Gastrocnemius medialis (tissue), 4 donors: ENCODE results near the gene MAP1LC3B2. TPM values are rescaled to one million over a fixed set of nuclear protein-coding genes. Genes with fewer than 3 reads are reported as not detected.

Source experiments
- ATAC-seq, 2 donors: fragments of 150-250 bp; one replicate each; pipeline ENCODE4 v1.9.1; 2016
- DNase-seq, 2 donors: peaks; one replicate each; pipeline ENCODE4 v3.0.0-alpha.2; 2019
- H3K27ac ChIP-seq, 4 donors: fragments of 200-600 bp; sonication (generic); 1 replicate in 1 of 4; 2 replicates in 3 of 4; pipeline ENCODE4 v1.5.1; 2016 to 2018; ENCODE audit warnings: mild to moderate bottlenecking in 2 of 4, moderate library complexity in 1 of 4
- H3K27me3 ChIP-seq, 3 donors: fragments of 200-600 bp; sonication (generic) in 2 of 3; 1 replicate in 1 of 3; 2 replicates in 2 of 3; pipeline versions ENCODE4 v1.5.1 to v1.6.0; 2016 to 2019; ENCODE audit warnings: mild to moderate bottlenecking in 1 of 3, moderate library complexity in 1 of 3
- H3K36me3 ChIP-seq, 2 donors: fragments of 200-600 bp; sonication (generic) in 1 of 2; one replicate each; pipeline ENCODE4 v1.5.1; 2017 to 2018
- H3K4me1 ChIP-seq, 2 donors: fragments of 200-600 bp; sonication (generic) in 1 of 2; one replicate each; pipeline ENCODE4 v1.5.1; 2016 to 2017; ENCODE audit warnings: mild to moderate bottlenecking in 2 of 2
- H3K4me3 ChIP-seq, 4 donors: fragments of 200-600 bp; sonication (generic) in 3 of 4; 1 replicate in 1 of 4; 2 replicates in 3 of 4; pipeline ENCODE4 v1.5.1; 2016 to 2019; ENCODE audit warnings: mild to moderate bottlenecking in 2 of 4
- H3K9me3 ChIP-seq, 3 donors: fragments of 200-600 bp; sonication (generic) in 2 of 3; 1 replicate in 1 of 3; 2 replicates in 2 of 3; pipeline ENCODE4 v1.5.1; 2016 to 2019
- POLR2A ChIP-seq, 2 donors: fragments of 450-650 bp; IDR thresholded peaks; one replicate each; pipeline ENCODE4 v1.6.1; 2017; ENCODE audit warnings: antibody characterized with exemption in 2 of 2, mild to moderate bottlenecking in 2 of 2, moderate library complexity in 2 of 2
- in situ Hi-C, 4 donors: fragments of 200-750 bp; cut with MboI; loops; one replicate each; pipeline versions ENCODE4 v1.15.0 to v1.8.0; 2017; ENCODE audit warnings: low sequenced_read_pairs in 4 of 4
- intact Hi-C: fragments of 100-400 bp; cut with DNase I; formaldehyde crosslinking; loops from one replicate; pipeline ENCODE4 v1.15.1; 2023; ENCODE audit warnings: low total_unique reads
- total RNA-seq, 4 donors: library from RNA; depleted of rRNA; stranded (reverse); fragments of >200 nt; gene quantifications; one replicate each; pipeline versions ENCODE4 v1.1.0 to v1.2.3, GENCODE V29; 2016
- TF ChIP-seq, protein P1 (sequence below), 5 experiments: fragments of 450-650 bp in 3 of 5; fragments of 200-600 bp in 2 of 5; sonication (generic) in 2 of 5; IDR thresholded peaks in 4 of 5; conservative IDR thresholded peaks in 1 of 5; 1 replicate in 4 of 5; 2 replicates in 1 of 5; pipeline ENCODE4 v1.5.1; 2016 to 2019; ENCODE audit warnings: antibody characterized with exemption in 5 of 5, mild to moderate bottlenecking in 3 of 5, moderate library complexity in 3 of 5

The MAP1LC3B2 gene
- total RNA-seq, 4 donors from 2014 or later: 0.68 to 2.5 (median 1.4) TPM

DNA sequence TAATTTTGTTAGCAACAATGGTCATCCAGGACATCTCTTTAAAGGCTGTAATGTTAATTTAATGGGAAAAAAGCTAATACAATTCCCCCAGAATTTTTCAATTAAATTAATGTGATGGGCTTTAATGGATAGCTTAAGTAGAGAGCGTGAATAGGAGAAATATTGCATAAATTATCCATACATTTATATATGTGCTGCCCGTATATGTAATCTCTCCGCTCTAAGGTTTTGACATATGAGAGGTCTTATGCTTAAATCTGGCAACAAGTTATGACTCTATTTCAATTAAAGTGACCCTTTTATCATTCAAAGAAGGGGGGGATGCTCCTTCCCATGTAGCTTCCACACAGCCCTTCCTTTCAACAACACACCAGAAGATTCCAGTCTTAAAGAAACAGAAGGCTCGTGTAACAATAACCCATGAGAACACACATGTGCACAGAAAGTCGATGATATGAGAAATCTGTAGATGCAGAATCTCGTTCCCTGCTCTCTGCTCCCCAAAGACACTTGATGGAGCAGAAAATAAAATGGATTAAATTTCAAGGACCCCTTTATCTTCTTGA, 24.0 kb downstream of the MAP1LC3B2 start:
- Histone ChIP-seq H3K9me3 (no peaks in the 10 kb centered on the region), H3K27me3 (no peaks in the 10 kb centered on the region), H3K36me3 (no peaks in the 10 kb centered on the region), H3K4me1 (no peaks in the 10 kb centered on the region), H3K4me3 (no peak overlapping the region), H3K27ac (no peak overlapping the region)
- in situ Hi-C loops (no loop called here), intact Hi-C loops (no loop called here)
- no peak for TF ChIP-seq POLR2A (IDR thresholded peaks at IDR 0.05)
- TF ChIP-seq, protein P1, sequence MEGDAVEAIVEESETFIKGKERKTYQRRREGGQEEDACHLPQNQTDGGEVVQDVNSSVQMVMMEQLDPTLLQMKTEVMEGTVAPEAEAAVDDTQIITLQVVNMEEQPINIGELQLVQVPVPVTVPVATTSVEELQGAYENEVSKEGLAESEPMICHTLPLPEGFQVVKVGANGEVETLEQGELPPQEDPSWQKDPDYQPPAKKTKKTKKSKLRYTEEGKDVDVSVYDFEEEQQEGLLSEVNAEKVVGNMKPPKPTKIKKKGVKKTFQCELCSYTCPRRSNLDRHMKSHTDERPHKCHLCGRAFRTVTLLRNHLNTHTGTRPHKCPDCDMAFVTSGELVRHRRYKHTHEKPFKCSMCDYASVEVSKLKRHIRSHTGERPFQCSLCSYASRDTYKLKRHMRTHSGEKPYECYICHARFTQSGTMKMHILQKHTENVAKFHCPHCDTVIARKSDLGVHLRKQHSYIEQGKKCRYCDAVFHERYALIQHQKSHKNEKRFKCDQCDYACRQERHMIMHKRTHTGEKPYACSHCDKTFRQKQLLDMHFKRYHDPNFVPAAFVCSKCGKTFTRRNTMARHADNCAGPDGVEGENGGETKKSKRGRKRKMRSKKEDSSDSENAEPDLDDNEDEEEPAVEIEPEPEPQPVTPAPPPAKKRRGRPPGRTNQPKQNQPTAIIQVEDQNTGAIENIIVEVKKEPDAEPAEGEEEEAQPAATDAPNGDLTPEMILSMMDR (IDR thresholded peaks at IDR 0.05 in 4 of 5, conservative IDR thresholded peaks at IDR 0.05 in 1 of 5): no peak
- DNase-seq (no peak), ATAC-seq (no peak)

DNA sequence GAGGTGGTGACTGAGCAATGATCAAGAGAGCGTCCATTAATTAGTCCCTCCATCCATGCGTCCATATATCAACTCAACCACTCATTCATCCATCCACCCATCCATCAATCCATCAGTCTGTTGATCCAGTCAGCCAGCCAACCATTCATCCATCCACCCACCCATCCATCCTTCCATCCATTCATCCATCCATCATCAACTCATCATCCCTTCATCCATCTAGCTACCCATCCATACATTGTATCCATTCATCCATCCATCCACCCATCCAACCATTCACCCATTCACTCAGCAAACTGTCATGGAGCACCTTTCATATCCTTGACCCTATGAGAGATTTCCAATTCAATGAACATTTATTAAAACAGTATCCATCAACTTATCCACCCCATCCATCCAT, 28.1 kb downstream of the MAP1LC3B2 start:
- H3K36me3 ChIP-seq: no peaks in the 10 kb centered on the region
- no peaks in the 10 kb centered on the region for H3K27me3 ChIP-seq
- in situ Hi-C loops: no loop called here
- intact Hi-C loops: no loop called here
- TF ChIP-seq, protein P1 (IDR thresholded peaks at IDR 0.05 in 4 of 5, conservative IDR thresholded peaks at IDR 0.05 in 1 of 5): no peak
- TF ChIP-seq POLR2A (IDR thresholded peaks at IDR 0.05): no peak
- H3K4me3 ChIP-seq: no peak overlapping the region
- H3K4me1 ChIP-seq: peaks cover 3 to 5% of the 10 kb centered on the region in 2 donors
- ATAC-seq (no peak), DNase-seq (no peak)
- H3K9me3 ChIP-seq: no peaks in the 10 kb centered on the region
- no peak overlapping the region for H3K27ac ChIP-seq

DNA sequence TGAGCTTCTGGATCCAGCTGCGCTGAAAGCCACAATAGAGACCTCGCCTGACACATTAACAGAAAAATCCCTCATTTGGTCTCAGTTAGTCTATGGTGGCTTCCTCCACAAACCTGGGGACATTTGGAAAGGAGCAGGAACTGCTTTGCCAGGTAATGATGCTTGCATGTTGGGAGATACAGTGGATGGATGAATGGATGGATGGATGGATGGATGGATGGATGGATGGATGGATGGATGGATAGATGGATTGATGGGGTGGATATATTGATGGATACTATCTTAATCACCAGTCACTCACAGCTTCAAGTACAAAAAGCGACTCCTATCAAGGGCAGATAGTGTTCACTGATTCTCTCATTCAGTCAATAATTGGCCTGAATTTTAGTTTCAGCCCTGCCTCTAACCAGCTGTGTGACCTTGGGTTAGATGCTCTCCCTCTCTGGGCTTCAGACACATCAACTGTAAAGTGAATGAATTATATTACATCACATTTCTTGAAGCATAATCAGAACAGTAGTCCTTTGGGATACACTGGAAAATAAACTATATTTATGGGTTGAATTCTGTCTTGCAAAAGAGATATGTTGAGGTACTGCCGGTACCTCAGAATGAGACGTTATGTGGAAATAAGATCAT, 29.3 kb downstream of the MAP1LC3B2 start:
- no peak for ATAC-seq
- peaks cover 9 to 10% of the 10 kb centered on the region in 2 donors for H3K4me1 ChIP-seq
- no peaks in the 10 kb centered on the region for H3K9me3 ChIP-seq
- no peaks in the 10 kb centered on the region for H3K36me3 ChIP-seq
- in situ Hi-C loops (no loop called here), intact Hi-C loops (no loop called here)
- TF ChIP-seq, protein P1 (IDR thresholded peaks at IDR 0.05 in 4 of 5, conservative IDR thresholded peaks at IDR 0.05 in 1 of 5): no peak
- no peak for TF ChIP-seq POLR2A (IDR thresholded peaks at IDR 0.05)
- H3K27me3 ChIP-seq: no peaks in the 10 kb centered on the region
- H3K27ac ChIP-seq: no peak overlapping the region
- DNase-seq: no peak
- H3K4me3 ChIP-seq: no peak overlapping the region

DNA sequence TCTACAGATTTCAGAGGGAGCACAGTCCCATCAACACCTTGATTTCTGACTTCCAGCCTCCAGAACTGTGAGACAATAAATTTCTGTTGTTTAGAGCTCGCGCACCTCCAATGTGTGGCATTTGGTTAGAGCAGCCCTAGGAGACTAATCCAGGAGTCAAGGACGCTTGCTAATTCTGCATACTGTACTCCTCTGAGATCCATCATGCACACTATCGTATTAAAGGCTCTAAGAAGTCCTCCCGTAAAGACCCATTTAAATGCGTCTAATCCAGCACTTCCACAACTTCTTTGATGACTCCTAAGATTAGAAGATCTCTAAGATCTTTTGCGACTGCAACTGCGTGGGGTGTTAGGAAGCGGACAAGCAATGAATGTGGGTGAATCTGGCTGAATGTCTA, 30.4 kb downstream of the MAP1LC3B2 start:
- no peaks in the 10 kb centered on the region for H3K36me3 ChIP-seq
- ATAC-seq (no peak), DNase-seq (no peak)
- H3K9me3 ChIP-seq: no peaks in the 10 kb centered on the region
- H3K27ac ChIP-seq: no peak overlapping the region
- H3K4me3 ChIP-seq: no peak overlapping the region
- intact Hi-C loops (no loop called here), in situ Hi-C loops (no loop called here)
- H3K4me1 ChIP-seq: peaks cover 9 to 10% of the 10 kb centered on the region in 2 donors
- TF ChIP-seq, protein P1 (IDR thresholded peaks at IDR 0.05 in 4 of 5, conservative IDR thresholded peaks at IDR 0.05 in 1 of 5): no peak
- TF ChIP-seq POLR2A (IDR thresholded peaks at IDR 0.05): no peak
- no peaks in the 10 kb centered on the region for H3K27me3 ChIP-seq
